CD14-positive monocyte (primary cell): ENCODE results near the gene OR13J1. TPM values are rescaled to one million over a fixed set of nuclear protein-coding genes. Genes with fewer than 3 reads are reported as not detected.

Experiments used
- DNase-seq, 3 donors: peaks; one replicate each; pipeline ENCODE4 v3.0.0-alpha.2; 2011 to 2022
- H2AFZ ChIP-seq: 2 replicates; pipeline ENCODE4 v1.6.0; 2012; ENCODE audit warnings: mild to moderate bottlenecking, low read depth, low read length, inconsistent platforms; ENCODE audit not compliant: insufficient read depth, poor library complexity, severe bottlenecking
- H3K27ac ChIP-seq, 2 donors: 1 replicate in 1 of 2; 2 replicates in 1 of 2; pipeline ENCODE4 v1.5.1; 2012 to 2013; ENCODE audit warnings: low read length in 2 of 2, control low read depth in 1 of 2, inconsistent platforms in 1 of 2, low read depth in 1 of 2, mild to moderate bottlenecking in 1 of 2
- H3K27me3 ChIP-seq, 2 donors: one replicate each; pipeline versions ENCODE4 v1.6.0 to v1.6.1; 2011 to 2013; ENCODE audit warnings: low read length in 2 of 2; ENCODE audit not compliant: control insufficient read depth in 2 of 2, insufficient read depth in 2 of 2
- H3K36me3 ChIP-seq, 2 donors: replicated peaks in 1 of 2; 1 replicate in 1 of 2; 2 replicates in 1 of 2; pipeline versions ENCODE4 v1.5.1 to v1.6.1; 2012 to 2013; ENCODE audit warnings: low read length in 2 of 2, control low read depth in 1 of 2, inconsistent platforms in 1 of 2, mild to moderate bottlenecking in 1 of 2; ENCODE audit not compliant: insufficient read depth in 2 of 2, control insufficient read depth in 1 of 2
- H3K4me1 ChIP-seq, 2 donors: 1 replicate in 1 of 2; 2 replicates in 1 of 2; pipeline versions ENCODE4 v1.5.1 to v1.6.1; 2012 to 2013; ENCODE audit warnings: low read length in 2 of 2, control low read depth in 1 of 2, inconsistent platforms in 1 of 2, mild to moderate bottlenecking in 1 of 2, moderate library complexity in 1 of 2; ENCODE audit not compliant: insufficient read depth in 2 of 2, control insufficient read depth in 1 of 2
- H3K4me2 ChIP-seq: replicated peaks from 2 replicates; pipeline ENCODE3; 2012; ENCODE audit warnings: low read length, moderate library complexity, mild to moderate bottlenecking; ENCODE audit not compliant: poor library complexity, severe bottlenecking; ENCODE audit errors: extremely low read depth
- H3K4me3 ChIP-seq, 3 experiments: fragments of 200-600 bp in 1 of 3; sonication (generic) in 1 of 3; replicated peaks in 1 of 3; 1 replicate in 2 of 3; 2 replicates in 1 of 3; pipeline ENCODE4 v1.5.1; 2011 to 2013; ENCODE audit warnings: low read length in 3 of 3, mild to moderate bottlenecking in 3 of 3, control low read depth in 2 of 3, low read depth in 2 of 3, inconsistent platforms in 1 of 3, moderate library complexity in 1 of 3
- H3K79me2 ChIP-seq: 2 replicates; pipeline ENCODE4 v1.6.0; 2012; ENCODE audit warnings: mild to moderate bottlenecking, control low read depth, inconsistent platforms, low read length, moderate library complexity; ENCODE audit not compliant: insufficient read depth
- H3K9ac ChIP-seq: 2 replicates; pipeline ENCODE4 v1.6.0; 2017; ENCODE audit warnings: low read length, mild to moderate bottlenecking; ENCODE audit not compliant: insufficient read depth, poor library complexity, severe bottlenecking
- H3K9me3 ChIP-seq, 2 donors: replicated peaks in 1 of 2; 1 replicate in 1 of 2; 2 replicates in 1 of 2; pipeline versions ENCODE4 v1.5.1 to v1.6.1; 2012 to 2013; ENCODE audit warnings: low read length in 2 of 2, control low read depth in 1 of 2; ENCODE audit not compliant: control insufficient read depth in 1 of 2, insufficient read depth in 1 of 2
- H4K20me1 ChIP-seq: 2 replicates; pipeline ENCODE4 v1.6.0; 2012; ENCODE audit warnings: mild to moderate bottlenecking, low read length, control low read depth, moderate library complexity; ENCODE audit not compliant: insufficient read depth
- H3K27ac Mint-ChIP-seq, 7 donors: one replicate each; pipeline ENCODE4 v1.8.0; 2020; ENCODE audit warnings: mild to moderate bottlenecking in 7 of 7, mixed read lengths in 7 of 7, moderate library complexity in 6 of 7, inconsistent platforms in 2 of 7
- H3K27me3 Mint-ChIP-seq, 3 donors: one replicate each; pipeline ENCODE4 v1.8.0; 2021 to 2022; ENCODE audit warnings: low read depth in 3 of 3, mild to moderate bottlenecking in 3 of 3, mixed read lengths in 3 of 3, moderate library complexity in 3 of 3, inconsistent platforms in 1 of 3
- H3K36me3 Mint-ChIP-seq, 2 donors: one replicate each; pipeline ENCODE4 v1.8.0; 2020; ENCODE audit warnings: mixed read lengths in 2 of 2, inconsistent platforms in 1 of 2, mild to moderate bottlenecking in 1 of 2
- H3K4me1 Mint-ChIP-seq: one replicate; pipeline ENCODE4 v1.8.0; 2020; ENCODE audit warnings: mild to moderate bottlenecking, mixed read lengths
- H3K4me3 Mint-ChIP-seq, 2 donors: one replicate each; pipeline ENCODE4 v1.8.0; 2020; ENCODE audit warnings: mild to moderate bottlenecking in 2 of 2, mixed read lengths in 2 of 2, moderate library complexity in 1 of 2
- H3K9me3 Mint-ChIP-seq, 7 donors: one replicate each; pipeline ENCODE4 v1.8.0; 2020 to 2022; ENCODE audit warnings: mixed read lengths in 7 of 7, mild to moderate bottlenecking in 6 of 7, moderate library complexity in 6 of 7, inconsistent platforms in 2 of 7
- WGBS: methylation state at CpG from one replicate; pipeline ENCODE4 v1.1.5; 2013; ENCODE audit warnings: missing lambda C conversion rate; ENCODE audit not compliant: insufficient coverage; 5-methylcytosine and 5-hydroxymethylcytosine counted together
- intact Hi-C, 2 donors: fragments of 100-400 bp; cut with micrococcal nuclease; formaldehyde crosslinking; loops; one replicate each; pipeline versions ENCODE4 v1.15.0 to v1.15.1; 2023
- polyA plus RNA-seq, 3 donors: library from polyadenylated mRNA; depleted of rRNA in 1 of 3; unstranded in 2 of 3; stranded (reverse) in 1 of 3; fragments of 300-500 nt in 2 of 3; fragments of >200 nt in 1 of 3; fragmentation: Illumina TruSeq in 2 of 3; gene quantifications; 1 replicate in 2 of 3; 2 replicates in 1 of 3; pipeline ENCODE4 v1.2.3, GENCODE V29; 2012 to 2021
- TF ChIP-seq, protein P1 (sequence below): fragments of 200-600 bp; IDR thresholded peaks from one replicate; pipeline ENCODE4 v1.8.0; 2022; ENCODE audit warnings: antibody characterized with exemption, mild to moderate bottlenecking

Gene OR13J1
- polyA plus RNA-seq, 3 donors, result not detected

DNA sequence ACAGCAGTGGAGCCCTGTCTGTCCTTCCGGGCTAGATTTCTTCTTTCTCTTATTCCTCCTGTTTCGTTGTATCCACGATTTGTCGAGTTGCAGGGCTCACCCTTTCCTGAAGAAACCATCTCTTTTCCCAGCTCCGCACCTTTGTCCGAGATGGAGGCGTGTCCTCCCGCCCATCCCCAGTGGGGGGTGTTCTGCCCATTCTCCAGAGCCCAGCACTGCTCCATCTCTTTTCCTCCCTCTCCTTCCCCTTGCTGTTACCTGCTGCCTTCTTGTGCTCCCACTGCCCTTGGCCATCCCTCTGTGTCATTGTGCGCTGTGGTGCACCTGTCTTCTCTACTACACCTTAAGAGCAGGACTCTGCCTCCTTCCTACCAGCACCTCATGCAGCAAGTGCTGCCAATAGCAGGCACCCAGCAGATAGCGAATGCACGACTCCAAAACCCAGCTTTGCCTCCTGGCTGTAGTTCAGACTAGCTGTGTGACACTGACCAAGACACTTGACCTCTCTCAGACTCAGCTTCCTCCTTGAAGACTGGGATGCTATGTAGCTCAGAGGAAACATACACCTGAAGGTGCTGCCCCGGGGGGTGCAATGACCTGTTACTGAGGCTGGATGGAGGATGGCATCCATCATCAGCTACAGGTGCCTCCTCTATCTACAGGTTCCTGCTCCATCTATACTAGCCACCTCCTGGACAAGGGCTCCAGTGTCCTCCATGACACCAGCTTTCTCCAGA lies 8.9 kb downstream of the OR13J1 start:
- Mint-ChIP-seq H3K9me3 (peaks cover 0 to 2% (median 0%) of the 10 kb centered on the region in 7 donors), H3K36me3 (peaks cover 0 to 2% of the 10 kb centered on the region in 2 donors), H3K4me3 (no peak overlapping the region), H3K27ac (no peak overlapping the region), H3K4me1 (peaks cover 26% of the 10 kb centered on the region), H3K27me3 (peaks cover 27 to 50% (median 41%) of the 10 kb centered on the region in 3 donors)
- Histone ChIP-seq H3K27ac (no peak overlapping the region), H3K9ac (no peak overlapping the region), H3K4me3 (no peak overlapping the region), H3K4me2 (no peak overlapping the region), H4K20me1 (no peaks in the 10 kb centered on the region), H3K4me1 (peaks cover 4 to 19% of the 10 kb centered on the region in 2 donors), H3K79me2 (no peaks in the 10 kb centered on the region), H3K9me3 (no peaks in the 10 kb centered on the region), H3K36me3 (no peaks in the 10 kb centered on the region), H3K27me3 (peaks cover 5 to 40% of the 10 kb centered on the region in 2 donors), H2AFZ (no peak overlapping the region)
- peak in 1 of 3 donors; percentile 1 for DNase-seq
- intact Hi-C loops, result no loop called here
- 65% methylated on average over 10 of the region's 12 CpGs for WGBS
- TF ChIP-seq, protein P1, sequence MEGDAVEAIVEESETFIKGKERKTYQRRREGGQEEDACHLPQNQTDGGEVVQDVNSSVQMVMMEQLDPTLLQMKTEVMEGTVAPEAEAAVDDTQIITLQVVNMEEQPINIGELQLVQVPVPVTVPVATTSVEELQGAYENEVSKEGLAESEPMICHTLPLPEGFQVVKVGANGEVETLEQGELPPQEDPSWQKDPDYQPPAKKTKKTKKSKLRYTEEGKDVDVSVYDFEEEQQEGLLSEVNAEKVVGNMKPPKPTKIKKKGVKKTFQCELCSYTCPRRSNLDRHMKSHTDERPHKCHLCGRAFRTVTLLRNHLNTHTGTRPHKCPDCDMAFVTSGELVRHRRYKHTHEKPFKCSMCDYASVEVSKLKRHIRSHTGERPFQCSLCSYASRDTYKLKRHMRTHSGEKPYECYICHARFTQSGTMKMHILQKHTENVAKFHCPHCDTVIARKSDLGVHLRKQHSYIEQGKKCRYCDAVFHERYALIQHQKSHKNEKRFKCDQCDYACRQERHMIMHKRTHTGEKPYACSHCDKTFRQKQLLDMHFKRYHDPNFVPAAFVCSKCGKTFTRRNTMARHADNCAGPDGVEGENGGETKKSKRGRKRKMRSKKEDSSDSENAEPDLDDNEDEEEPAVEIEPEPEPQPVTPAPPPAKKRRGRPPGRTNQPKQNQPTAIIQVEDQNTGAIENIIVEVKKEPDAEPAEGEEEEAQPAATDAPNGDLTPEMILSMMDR, result no peak

DNA sequence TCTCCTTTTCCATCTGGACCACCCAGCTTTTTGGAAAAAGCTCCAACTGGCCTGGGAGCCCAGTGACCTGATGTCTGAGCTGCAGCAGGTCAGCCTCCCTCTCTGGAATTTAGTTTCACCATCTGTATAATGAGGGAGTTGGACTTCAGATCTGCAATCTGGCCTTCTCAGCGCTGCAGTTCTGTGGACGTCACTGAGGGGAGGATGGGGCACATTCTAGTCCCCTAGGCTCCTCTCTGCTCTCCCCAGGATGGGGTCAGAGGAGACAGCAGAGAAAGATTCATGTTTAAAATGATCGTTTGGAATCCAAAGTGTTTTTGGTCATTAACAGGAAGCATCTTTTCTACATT lies 10.2 kb downstream of the OR13J1 start:
- TF ChIP-seq, protein P1, result no peak
- Histone ChIP-seq H3K36me3 (no peaks in the 10 kb centered on the region), H3K4me2 (no peak overlapping the region), H3K27me3 (peaks cover 5 to 49% of the 10 kb centered on the region in 2 donors), H3K79me2 (no peaks in the 10 kb centered on the region), H3K4me1 (peaks cover 4 to 19% of the 10 kb centered on the region in 2 donors), H4K20me1 (no peaks in the 10 kb centered on the region), H3K9me3 (no peaks in the 10 kb centered on the region), H3K27ac (no peak overlapping the region), H3K4me3 (no peak overlapping the region), H2AFZ (no peak overlapping the region), H3K9ac (no peak overlapping the region)
- Mint-ChIP-seq H3K9me3 (peaks cover 0 to 4% (median 0%) of the 10 kb centered on the region in 7 donors), H3K4me3 (peak overlapping the region in 1 of 2 donors; percentile 61), H3K27me3 (peaks cover 36 to 61% (median 48%) of the 10 kb centered on the region in 3 donors), H3K27ac (peak overlapping the region in 2 of 7 donors; percentile 8 to 42), H3K4me1 (peaks cover 22% of the 10 kb centered on the region), H3K36me3 (peaks cover 0 to 2% of the 10 kb centered on the region in 2 donors)
- no CpG with 5 or more reads among the region's 3 CpGs for WGBS
- peak in 1 of 3 donors; percentile 2 for DNase-seq
- intact Hi-C loops, result loop anchor here in 1 of 2 donors (10.0 kb wide), 1 partner anchor 55 kb away; no protein-coding TSS in a partner anchor
